Endothelial cell (in vitro differentiated cells): ENCODE measurements around the gene FKBP2. TPM values are rescaled to one million over a fixed set of nuclear protein-coding genes. Genes with fewer than 3 reads are reported as not detected.

ENCODE experiments used
- DNase-seq: peaks from one replicate; pipeline ENCODE4 v3.0.0; 2021; ENCODE audit warnings: low spot score
- H3K27ac Mint-ChIP-seq: one replicate; pipeline ENCODE4 v1.8.0; 2021; ENCODE audit warnings: mixed read lengths, inconsistent platforms; ENCODE audit not compliant: unreplicated experiment
- H3K27me3 Mint-ChIP-seq: one replicate; pipeline ENCODE4 v1.8.0; 2021; ENCODE audit warnings: mild to moderate bottlenecking, moderate library complexity, mixed read lengths, inconsistent platforms; ENCODE audit not compliant: unreplicated experiment
- H3K36me3 Mint-ChIP-seq: one replicate; pipeline ENCODE4 v1.8.0; 2021; ENCODE audit warnings: mild to moderate bottlenecking, low read depth, mixed read lengths, inconsistent platforms; ENCODE audit not compliant: unreplicated experiment
- H3K4me1 Mint-ChIP-seq: one replicate; pipeline ENCODE4 v1.8.0; 2021; ENCODE audit warnings: mild to moderate bottlenecking, mixed read lengths, inconsistent platforms; ENCODE audit not compliant: unreplicated experiment
- H3K4me3 Mint-ChIP-seq: one replicate; pipeline ENCODE4 v1.8.0; 2021; ENCODE audit warnings: mild to moderate bottlenecking, mixed read lengths, inconsistent platforms; ENCODE audit not compliant: unreplicated experiment
- H3K9me3 Mint-ChIP-seq: one replicate; pipeline ENCODE4 v1.8.0; 2021; ENCODE audit warnings: mixed read lengths, inconsistent platforms; ENCODE audit not compliant: unreplicated experiment
- total RNA-seq: library from RNA; stranded (reverse); fragmentation: NEBNext Ultra II Directional; extraction: Animal tissue kit (Norgen Biotek cat#: 25700); gene quantifications from one replicate; pipeline ENCODE4 v1.2.1, GENCODE V29; 2021; ENCODE audit not compliant: unreplicated experiment
- TF ChIP-seq, protein P1 (sequence below): fragments of 200-600 bp; sonication (generic); IDR thresholded peaks from one replicate; pipeline ENCODE4 v1.5.0; 2021; ENCODE audit warnings: antibody characterized with exemption; ENCODE audit not compliant: unreplicated experiment

FKBP2 gene
- total RNA-seq, 1 donor from 2014 or later: 35.3 TPM

GRCh38 chr11:64284962-64285884, 44.3 kb downstream of the FKBP2 start, which contains the start of gene GPR137:
Gene GPR137 (plus strand): TSS chr11:64285848. CDS start chr11:64286525, 677 bp downstream.
- Mint-ChIP-seq H3K36me3 (peaks cover 14% of the 10 kb centered on the region), H3K9me3 (no peaks in the 10 kb centered on the region), H3K27me3 (peaks cover 12% of the 10 kb centered on the region), H3K4me1 (peaks cover 5% of the 10 kb centered on the region), H3K4me3 (peak within 1 kb of the TSS; percentile 88), H3K27ac (peak within 1 kb of the TSS; percentile 70)
- peak; percentile 91 for DNase-seq
- TF ChIP-seq, protein P1, sequence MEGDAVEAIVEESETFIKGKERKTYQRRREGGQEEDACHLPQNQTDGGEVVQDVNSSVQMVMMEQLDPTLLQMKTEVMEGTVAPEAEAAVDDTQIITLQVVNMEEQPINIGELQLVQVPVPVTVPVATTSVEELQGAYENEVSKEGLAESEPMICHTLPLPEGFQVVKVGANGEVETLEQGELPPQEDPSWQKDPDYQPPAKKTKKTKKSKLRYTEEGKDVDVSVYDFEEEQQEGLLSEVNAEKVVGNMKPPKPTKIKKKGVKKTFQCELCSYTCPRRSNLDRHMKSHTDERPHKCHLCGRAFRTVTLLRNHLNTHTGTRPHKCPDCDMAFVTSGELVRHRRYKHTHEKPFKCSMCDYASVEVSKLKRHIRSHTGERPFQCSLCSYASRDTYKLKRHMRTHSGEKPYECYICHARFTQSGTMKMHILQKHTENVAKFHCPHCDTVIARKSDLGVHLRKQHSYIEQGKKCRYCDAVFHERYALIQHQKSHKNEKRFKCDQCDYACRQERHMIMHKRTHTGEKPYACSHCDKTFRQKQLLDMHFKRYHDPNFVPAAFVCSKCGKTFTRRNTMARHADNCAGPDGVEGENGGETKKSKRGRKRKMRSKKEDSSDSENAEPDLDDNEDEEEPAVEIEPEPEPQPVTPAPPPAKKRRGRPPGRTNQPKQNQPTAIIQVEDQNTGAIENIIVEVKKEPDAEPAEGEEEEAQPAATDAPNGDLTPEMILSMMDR: no peak

- H3K27ac Mint-ChIP-seq: peak overlapping the region; percentile 14
- TF ChIP-seq, protein P1: no peak
Measured at GRCh38 chr11:64285885-64286800, 45.2 kb downstream of the FKBP2 start.

GRCh38 chr11:64286801-64287159, 45.9 kb downstream of the FKBP2 start:
- H3K4me1 Mint-ChIP-seq: peaks cover 10% of the 10 kb centered on the region
- H3K9me3 Mint-ChIP-seq: no peaks in the 10 kb centered on the region
- peaks cover 19% of the 10 kb centered on the region for H3K27me3 Mint-ChIP-seq
- peak overlapping the region; percentile 14 for H3K27ac Mint-ChIP-seq
- no peak for DNase-seq
- H3K4me3 Mint-ChIP-seq: peak overlapping the region; percentile 87
- TF ChIP-seq, protein P1: no peak
- H3K36me3 Mint-ChIP-seq: peaks cover 11% of the 10 kb centered on the region

More at GRCh38 chr11:64285885-64286800, 45.2 kb downstream of the FKBP2 start:
- H3K9me3 Mint-ChIP-seq: no peaks in the 10 kb centered on the region
- H3K4me1 Mint-ChIP-seq: peaks cover 10% of the 10 kb centered on the region
- H3K27me3 Mint-ChIP-seq: peaks cover 19% of the 10 kb centered on the region
- peaks cover 17% of the 10 kb centered on the region for H3K36me3 Mint-ChIP-seq
- peak overlapping the region; percentile 87 for H3K4me3 Mint-ChIP-seq
- no peak for DNase-seq

DNA sequence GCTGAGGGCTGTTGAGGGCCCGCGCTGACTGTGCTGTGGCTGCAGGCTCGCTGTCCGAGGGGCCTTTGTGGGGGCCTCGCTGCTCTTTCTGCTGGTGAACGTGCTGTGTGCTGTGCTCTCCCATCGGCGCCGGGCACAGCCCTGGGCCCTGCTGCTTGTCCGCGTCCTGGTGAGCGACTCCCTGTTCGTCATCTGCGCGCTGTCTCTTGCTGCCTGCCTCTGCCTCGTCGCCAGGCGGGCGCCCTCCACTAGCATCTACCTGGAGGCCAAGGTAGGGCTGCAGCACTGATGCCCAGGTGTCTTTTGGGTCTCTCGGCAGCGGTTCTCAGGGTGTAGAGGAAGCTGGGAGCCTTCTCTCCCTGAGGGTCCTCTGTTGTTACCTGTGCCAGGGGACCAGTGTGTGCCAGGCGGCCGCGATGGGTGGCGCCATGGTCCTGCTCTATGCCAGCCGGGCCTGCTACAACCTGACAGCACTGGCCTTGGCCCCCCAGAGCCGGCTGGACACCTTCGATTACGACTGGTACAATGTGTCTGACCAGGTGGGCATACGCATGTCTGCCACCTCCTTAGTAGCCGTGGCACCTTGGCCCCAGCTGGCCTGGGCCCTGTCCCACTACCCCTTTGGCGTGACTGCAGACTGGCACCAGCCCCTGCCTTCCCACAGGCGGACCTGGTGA, 46.9 kb downstream of the FKBP2 start:
- TF ChIP-seq, protein P1: no peak
- no peak overlapping the region for H3K27ac Mint-ChIP-seq
- H3K36me3 Mint-ChIP-seq: peaks cover 9% of the 10 kb centered on the region
- no peak overlapping the region for H3K4me3 Mint-ChIP-seq
- H3K9me3 Mint-ChIP-seq: no peaks in the 10 kb centered on the region
- DNase-seq: no peak
- H3K4me1 Mint-ChIP-seq: peaks cover 10% of the 10 kb centered on the region
- H3K27me3 Mint-ChIP-seq: peaks cover 19% of the 10 kb centered on the region
